Stimulated activated CD8-positive, alpha-beta memory T cell treated with anti-CD3 and anti-CD28 coated beads, Interleukin-15, amount 100 ng/mL, for 24 hours (primary cell): ENCODE data around the gene SLC12A7.
A peak's percentile ranks its signal among the peaks of the same experiment; 100 is the strongest.
"Not testable (repeated sequence)": the region's sequence is repeated elsewhere in the genome, so short reads cannot be mapped to it uniquely, and the experiment has no call there.

ENCODE experiments used
- DNase-seq: peaks from one replicate; pipeline ENCODE4 v3.0.0-alpha.2; 2020; ENCODE audit warnings: low read depth

Gene SLC12A7

DNA sequence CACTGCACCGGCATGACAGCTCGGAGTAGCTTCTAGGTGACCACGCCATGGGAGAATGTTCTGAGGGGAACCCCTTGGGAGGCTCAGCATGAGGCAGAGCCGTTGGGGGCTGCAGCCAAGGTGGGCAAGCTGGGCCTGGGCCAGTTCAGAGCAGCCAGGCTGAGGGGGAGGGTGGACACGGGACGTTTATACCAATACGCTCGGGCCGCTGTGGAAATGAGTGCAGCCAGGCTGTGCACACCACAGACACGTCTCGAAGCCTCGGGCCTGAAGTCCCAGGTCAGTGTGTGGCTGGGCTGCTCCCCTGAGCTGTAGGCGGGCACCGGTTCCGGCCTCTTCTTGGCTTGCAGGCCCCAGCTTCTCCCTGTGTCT lies 28.9 kb upstream of the SLC12A7 start:
- DNase-seq, result no peak

DNA sequence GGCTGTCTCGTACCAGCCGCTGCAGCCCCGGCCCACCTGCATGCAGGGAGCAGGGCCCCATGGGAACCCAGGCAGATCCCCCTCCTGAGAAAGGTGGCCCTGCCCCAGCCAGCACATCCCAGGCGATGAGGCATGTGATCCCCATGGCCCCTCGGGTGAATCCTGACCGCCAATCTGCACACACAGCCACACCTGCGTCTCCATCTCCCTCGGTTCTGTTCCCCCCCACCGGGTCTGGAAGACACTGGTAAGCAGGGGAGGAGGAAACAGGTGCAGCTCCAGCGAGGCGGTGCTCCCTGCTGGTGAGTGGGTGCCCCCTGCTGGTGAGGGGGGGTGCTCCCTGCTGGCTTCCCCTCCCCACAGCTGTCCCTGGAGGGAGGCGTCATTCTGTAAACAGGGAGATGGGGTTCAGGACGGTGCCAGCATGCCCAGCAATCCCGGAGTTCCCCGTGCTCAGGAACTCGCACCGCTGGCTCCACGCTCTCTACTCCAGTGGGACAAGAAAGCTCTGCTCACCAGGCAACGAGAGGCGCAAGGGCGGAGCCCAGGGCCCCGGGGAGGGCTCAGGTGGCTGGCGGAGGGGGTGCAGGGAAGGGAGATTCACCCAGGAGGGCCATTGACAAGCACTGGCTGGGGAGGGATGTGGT lies 28.4 kb upstream of the SLC12A7 start:
- DNase-seq, result peak; percentile 50

DNA sequence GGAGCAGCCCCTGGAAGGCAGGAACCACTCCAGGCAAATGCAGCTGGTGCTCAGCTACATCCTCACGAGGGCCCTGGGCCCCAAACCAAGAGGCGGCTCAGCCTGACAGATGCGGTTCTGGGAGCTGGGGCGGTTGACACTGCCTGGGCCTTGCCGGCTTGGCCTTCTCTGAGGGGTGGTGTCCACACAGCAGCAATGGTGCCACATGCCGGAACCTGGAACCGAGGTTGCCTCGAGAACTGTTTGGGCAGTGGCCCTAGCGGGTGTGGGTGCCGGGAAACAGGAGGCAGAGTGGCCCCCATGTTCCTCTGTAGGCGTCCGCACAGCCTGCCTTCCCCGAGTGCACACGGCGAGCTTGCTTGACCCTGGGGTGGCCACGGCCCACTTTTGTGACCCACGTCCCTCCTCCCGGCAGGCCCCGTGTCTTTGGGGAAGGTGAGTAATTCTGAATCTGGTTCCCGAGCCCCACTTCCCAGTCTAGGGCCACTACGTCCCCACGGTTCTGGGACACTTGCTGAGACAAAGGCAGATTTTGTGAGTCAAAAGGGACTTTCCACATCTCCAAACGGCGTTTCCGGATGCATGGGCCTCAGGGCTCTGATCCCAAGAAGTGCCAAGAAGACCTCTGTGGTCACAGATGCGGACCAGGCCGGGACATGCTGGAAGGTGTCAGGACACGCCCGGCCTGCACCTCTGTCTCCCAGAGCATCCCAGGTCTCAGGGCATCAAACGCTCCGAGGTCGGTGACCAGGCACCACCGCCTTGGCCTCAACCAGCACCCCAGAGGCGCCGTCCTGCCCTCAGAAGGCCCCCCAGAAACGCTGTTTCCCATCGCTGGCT lies 27.7 kb upstream of the SLC12A7 start:
- no peak for DNase-seq

DNA sequence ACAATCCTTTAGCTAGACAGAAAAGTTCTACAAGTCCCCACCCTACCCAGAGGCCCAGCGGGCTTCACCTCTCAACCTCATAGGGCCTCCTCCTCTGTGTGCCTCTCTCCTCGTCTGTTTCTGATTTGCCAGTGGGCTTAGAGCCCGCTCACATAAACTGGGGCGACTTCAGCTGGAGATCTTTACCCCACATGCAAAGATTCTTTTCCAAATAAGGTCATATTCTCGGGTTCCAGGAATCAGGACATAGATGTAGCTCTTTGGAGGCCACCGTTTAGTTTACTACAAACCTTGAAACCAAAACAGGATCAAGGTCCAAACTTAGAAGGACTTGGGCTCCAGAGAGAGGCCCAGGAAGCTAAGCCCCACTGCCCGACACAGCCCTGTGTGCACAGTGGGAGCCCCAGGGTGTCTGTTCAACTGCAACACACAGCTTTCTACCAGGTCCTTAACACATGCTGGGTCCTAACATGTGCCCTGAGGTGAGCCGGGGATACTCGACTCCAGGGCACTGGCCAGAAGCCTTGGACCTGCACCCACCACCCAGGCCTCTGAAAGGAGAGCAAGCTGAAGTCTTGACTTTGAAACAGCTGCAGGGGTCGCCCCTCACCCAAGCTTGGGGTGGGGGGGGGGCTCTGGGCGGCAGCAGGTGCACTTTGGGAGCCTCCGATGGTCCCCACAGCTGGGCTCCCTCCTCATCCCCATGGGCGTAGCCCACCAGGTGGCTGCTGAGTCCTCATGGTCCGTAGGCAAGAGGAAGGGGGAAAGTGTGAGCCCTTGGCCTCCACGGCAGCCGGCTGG lies 26.8 kb upstream of the SLC12A7 start:
- no peak for DNase-seq

DNA sequence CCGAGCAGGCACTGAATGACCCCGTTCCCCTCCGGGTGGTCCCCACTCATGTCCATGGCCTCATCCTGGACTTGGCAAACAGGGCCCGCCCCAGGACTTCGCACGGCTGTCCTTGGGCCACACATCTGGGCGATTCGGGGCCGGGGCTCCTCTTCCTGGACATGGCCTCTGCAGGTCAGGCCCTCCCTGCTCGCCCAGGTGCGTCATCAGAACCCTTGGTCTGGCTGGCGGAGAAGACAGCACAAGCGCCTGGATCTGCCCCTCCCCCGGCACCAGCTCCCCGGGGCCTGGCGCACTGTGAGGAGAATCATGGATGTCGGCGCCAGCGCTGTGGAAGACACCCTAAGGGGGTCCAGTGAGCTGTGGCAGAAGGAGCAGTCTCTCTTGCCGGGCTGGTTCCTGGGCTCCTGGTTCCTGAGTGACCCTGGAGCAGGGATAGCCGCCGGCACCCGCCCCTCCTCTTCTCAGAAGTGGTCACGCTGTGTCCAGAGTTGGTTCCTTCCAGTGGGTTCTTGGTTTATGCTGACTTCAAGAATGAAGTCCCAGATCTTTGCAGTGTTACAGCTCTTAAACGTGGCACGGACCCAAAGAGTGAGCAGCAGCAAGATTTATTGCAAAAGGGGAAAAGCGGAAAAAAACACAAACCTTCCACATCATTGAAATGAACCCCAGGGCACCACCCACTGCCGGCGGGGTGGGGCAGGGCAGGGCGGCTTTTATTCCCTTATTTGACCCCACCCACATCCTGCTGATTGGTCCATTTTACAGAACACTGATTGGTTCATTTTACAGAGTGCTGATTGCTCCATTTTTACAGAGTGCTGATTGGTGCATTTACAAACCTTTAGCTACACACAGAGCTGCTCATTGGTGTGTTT lies 25.9 kb upstream of the SLC12A7 start:
- no peak for DNase-seq

DNA sequence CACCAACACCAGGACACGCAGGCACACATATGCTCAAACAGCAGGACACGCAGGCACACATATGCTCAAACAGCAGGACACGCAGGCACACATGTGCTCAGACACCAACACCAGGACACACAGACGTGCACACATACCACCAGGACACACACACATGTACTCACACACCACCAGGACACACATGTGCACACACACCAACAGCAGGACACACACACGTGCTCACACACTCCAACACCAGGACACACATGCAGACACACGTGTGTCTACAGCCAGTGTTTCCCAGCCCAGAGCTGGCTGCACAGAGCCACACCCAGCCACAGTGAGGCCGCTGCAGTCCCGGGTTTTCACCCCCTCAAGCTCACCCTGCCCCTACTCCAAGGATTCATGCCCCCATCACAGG lies 25.0 kb upstream of the SLC12A7 start:
- no peak for DNase-seq

DNA sequence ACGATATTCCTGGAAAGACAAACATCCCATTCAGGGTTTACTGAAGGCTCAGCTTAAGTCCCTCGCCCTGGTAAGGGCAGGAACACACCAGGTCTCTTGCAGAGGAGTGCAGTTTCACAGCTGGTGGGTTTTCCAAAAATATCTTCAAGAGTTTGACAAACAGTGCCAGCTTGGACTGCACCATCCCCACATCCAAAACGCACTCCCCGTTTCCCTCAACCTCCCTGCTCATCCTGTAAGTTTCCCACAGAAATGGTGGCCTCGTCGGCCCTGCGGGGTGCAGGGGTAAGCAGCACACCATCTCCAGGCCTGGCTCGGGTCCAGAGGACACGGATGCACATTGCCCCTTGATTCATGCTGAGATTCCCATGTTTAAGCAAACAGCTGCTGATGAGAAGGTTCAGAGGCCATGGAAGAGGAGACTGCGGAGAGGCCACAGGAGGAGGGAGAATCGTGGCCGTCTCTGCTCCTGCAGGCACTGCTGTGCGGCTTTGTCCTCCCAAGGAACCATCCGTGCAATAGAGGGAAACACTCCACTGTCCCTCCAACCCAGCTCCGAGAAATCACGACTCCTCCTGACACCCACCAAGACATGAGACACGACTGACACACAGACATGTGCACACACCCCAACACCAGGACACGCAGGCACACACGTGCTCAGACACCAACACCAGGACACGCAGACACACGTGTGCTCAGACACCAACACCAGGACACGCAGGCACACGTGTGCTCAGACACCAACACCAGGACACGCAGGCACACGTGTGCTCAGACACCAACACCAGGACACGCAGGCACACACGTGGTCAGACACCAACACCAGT lies 24.0 kb upstream of the SLC12A7 start:
- DNase-seq, result no peak

DNA sequence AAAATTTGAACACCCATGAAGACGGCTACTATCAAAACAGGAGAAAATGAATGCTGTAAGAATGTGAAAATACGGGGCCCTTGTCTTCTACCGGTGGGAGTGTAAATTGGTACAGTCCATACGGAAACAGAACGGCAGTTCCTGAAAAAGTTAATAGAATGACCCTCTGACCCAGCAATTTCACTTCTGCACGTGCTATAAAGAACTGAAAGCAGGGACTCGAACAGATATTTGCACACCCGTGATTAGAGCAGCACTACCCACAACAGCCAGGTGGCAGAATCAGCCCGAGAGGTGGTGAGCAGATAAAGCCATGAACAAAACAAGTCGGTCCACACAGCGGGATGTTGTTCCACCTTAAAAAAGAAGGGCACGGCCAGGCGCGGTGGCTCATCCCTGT lies 22.6 kb upstream of the SLC12A7 start:
- DNase-seq, result no peak

DNA sequence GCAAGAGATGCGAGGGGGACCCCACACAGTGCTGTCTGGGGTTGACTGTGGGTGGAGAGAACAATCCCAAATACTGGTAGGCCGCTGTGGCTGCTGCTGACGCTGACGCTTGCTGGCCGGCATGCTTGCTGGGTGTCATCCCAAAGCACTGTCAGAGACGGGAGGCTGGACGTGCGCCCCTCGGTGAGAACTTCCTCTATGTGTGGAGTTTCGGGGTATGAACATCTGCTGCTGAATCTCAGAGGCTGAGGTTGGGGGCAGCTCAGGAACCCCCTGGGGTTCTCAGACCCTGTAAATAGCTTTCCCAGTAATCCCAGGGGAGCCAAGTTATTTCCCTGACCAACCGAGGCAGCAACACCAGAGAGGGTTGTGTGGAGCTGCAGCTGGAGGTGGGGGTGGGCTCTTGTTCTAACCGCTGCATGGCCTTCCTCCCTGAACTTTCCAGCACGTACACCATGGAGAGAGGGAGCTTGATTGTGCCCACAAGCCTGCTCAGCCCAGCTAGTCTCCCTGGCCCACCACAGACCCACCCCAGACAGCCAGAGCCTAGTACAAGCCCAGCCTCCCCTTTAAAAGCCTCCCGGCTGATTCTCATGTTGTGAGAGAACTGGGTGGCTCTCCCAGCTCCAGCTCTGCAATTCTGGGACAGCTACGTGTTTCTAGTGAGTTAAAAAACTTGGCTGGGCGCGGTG lies 21.8 kb upstream of the SLC12A7 start:
- DNase-seq, result no peak

DNA sequence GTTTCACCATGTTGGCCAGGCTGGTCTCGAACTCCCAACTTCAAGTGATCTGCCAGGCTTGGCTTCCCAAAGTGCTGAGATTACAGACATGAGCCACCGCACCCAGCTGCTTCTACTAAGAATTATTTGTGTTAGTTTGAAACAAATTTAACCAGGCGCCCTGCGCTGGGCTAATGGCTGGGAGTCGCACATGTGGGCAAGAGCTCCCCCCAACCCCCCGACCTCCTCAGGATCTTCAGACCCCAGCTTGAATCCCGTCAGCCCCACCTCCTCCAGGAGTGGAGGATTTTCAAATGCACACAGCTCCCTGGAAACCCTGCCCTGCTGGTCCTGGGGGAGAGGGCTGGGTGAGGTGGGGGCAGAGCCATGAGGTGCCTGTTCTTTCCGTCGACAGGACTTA lies 21.2 kb upstream of the SLC12A7 start:
- no peak for DNase-seq

DNA sequence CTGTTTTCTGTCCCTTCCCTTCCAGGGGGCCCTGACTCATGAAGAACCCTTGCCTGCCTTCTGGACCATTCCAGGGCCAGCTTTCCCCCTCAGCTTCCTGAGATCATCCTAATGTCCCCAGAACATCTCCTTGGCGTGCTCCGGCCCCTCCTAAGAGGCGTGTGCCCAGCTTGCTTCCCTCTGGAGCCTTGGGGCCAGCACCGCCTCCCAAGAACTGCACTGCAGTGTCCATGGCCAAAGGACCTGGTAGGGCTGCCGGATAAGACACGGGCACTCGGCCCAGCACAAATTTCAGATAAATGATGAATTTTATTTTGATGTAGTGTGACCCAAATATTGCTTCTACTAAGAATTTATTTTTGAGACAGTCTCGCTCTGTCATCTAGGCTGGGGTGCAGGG lies 20.7 kb upstream of the SLC12A7 start:
- no peak for DNase-seq

DNA sequence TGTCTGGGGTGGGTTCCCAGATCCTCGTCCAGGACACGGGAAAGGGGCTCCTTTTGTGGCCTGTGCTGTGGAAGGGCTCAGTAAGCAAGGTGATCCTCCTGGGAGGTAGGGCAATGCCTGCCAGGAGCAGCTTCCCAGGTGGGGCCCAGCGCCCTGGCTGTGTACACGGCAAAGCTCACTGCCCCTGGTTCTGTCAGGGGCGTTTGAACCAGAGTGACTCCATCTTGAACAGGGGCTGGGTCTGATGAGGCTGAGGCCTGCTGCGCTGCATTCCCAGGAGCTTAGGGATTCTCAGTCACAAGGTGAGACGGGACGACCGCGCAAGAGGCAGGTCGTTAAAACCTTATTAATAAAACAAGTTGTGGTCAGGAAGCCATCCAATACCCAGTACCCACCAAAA lies 19.9 kb upstream of the SLC12A7 start:
- no peak for DNase-seq

DNA sequence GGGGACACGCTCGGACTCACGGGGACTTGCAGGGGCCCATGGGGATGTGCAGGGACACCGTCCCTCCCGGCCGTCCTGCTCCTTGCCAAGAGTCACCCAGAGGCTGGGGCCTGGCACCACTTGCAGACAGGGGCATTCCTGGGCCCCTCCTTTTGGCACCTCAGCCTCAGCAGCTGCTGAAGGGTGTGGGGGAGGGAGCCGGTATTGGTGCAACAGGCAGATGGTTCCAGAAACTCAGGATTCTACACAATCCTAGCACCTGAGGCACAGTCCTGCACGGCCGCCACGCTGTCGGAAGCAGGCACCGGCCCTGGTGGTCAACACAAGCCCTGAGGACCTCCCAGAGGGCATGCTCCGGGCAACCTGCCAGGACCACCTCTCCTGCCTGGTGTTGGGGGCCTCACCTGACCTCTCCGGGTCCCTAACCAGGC lies 19.3 kb upstream of the SLC12A7 start:
- DNase-seq, result no peak

DNA sequence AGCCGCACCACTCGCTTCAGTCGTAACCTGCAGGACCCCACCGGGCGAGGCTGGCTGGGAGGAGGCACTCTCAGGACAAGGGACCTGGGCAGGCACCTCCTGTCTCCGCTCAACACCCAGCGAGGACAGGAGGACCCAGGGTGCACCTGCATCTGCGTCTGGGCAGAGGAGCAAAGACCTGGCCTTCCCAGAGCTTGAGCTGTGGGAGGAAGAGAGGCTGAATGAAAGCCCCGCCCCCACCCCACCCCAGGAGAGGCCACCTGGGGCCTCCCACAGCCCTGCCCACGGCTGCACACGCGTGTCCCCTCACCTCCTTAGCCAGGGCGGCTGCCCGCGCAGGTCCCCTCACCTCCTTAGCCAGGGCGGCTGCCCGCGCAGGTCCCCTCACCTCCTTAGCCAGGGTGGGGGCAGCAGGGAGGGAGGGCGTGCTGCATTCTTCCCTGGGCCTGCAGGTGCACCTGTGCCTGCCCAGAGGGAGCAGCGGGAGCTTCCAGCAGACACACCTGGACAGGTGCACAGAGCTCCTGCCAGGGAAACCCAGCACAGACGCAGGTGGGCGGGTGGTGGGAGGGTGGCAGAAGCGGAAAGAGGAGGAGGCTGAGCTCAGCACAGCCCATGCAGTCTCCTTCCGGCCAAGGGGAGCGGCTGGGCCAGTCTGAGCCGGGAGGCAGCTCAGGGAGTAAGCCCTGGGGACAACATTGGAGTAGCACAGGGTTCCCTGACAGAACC lies 18.5 kb upstream of the SLC12A7 start:
- DNase-seq, result no peak

DNA sequence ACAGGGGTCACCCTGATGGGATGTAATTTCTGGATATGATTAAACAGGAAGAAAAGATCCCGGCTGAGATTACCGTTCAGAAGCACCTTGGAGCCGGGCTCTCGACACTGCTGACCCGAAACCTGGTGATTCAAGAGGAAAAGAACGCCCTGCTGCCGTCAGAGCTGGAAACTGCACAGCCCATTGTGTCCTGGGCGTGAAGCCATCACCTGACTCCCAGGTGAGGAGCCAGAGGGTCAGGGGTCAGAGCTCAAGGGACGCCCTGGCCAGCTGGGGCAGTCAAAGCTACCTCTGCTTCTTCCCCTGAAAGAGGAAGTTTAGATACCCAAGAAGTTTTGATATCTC lies 17.8 kb upstream of the SLC12A7 start:
- DNase-seq, result no peak

DNA sequence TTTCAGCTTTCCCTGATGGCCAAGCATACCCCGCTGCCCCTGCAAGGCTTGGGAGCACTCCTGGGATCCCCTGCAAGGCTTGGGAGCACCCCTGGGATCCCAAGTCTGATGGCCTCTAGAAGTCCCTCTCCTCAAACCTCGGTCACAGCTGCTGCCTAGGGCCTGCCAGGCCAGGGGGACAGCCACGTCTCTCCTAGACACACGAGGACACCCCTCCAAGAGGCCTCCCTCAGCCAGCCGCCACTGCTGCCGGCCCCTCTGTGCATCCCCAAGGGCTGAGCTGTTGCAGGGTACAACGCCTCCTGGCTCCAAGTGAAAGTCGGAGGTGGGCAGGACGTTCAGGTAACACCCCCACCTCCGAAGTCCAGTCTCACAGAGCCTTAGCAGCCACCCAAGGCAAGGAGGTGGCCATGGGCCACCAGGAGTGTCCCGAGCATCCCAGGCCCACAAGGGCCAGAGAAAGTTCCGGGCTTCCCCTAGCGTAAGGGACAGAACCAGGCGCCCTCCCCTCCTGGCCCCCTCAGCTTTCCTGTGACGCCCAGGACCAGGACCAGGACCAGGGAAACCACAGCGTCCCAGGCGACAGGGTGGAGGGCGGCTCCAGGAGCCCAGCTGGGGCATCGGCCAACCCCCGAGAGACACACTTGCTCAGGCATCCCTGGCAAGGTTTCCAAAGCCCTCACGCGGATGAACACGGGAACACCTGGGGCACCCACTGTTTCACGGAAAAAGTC lies 17.3 kb upstream of the SLC12A7 start:
- DNase-seq, result no peak

DNA sequence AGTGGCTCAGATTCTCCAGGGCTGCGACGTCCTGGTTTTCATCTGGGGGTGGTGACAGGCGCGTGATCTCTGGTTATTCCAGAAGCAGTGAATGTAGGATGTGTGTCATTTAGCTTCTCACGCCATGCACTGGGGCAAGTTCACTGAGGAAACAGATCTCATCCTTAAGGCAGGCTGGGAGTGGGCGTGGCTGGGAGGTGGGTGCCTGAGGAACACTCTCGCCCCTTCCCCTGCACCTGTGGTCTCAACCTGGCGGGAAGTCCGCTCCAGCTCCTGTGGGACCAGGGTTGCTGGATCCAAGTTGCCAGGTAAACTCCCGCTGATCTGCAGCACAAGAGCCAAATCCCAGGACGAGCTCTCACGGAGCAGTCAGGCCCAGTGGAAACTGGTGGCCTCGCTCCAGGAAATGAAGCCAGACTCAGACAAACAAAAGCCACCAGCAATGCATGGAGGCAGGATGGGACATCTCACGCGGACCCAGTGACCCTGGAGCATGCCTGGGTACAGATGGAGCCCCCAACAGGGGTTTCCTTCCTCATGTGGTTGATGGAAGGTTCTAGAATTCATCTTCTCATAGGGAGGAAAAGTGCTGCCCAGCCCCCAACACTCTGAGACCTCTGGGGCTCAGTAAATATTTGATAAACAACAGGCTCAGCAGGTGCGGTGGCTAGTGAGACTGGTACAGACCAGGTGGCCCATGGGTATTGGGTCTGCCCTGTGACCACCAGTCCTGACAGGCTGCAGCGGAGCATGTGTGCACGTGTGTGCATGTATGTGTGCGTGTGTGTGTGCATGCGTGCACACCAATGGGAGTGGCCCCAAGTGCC lies 16.3 kb upstream of the SLC12A7 start:
- DNase-seq, result no peak

DNA sequence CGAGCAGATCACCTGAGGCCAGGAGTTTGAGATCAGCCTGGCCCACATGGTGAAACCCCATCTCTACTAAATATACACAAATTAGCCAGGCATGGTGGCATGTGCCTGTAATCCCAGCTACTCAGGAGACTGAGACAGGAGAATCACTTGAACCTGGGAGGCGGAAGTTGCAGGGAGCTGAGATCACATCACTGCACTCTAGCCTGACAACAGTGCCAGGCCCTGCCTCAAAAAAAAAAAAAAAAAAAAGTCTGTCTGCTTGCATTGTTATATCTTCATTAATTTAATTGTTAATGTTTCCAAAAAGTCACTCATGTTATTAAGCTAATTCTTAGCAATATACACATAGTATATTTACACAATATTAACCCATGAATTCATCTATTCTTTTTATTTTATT lies 13.8 kb upstream of the SLC12A7 start:
- DNase-seq, result not testable (repeated sequence)
